Testis (tissue), 2 donors: ENCODE data around the gene C4A.

Experiments used
- CTCF ChIP-seq, 3 experiments: fragments of 450-650 bp in 2 of 3; fragments of 200-600 bp in 1 of 3; sonication (generic) in 1 of 3; IDR thresholded peaks; one replicate each; pipeline ENCODE4 v1.5.1; 2016 to 2019; ENCODE audit warnings: antibody characterized with exemption in 3 of 3, mild to moderate bottlenecking in 2 of 3, moderate library complexity in 1 of 3
- POLR2A ChIP-seq: fragments of 450-650 bp; IDR thresholded peaks from one replicate; pipeline ENCODE4 v1.6.1; 2017; ENCODE audit warnings: antibody characterized with exemption, mild to moderate bottlenecking, moderate library complexity

GRCh38 chr6:32046450-32047083 is 64.7 kb downstream of the C4A start:
- TF ChIP-seq CTCF (IDR thresholded peaks at IDR 0.05): no peak
- no peak for TF ChIP-seq POLR2A
